Measurements from ENCODE around the gene FTO.
A peak's percentile ranks its signal among the peaks of the same experiment; 100 is the strongest.

GRCh38 chr16:54009464-54010176, 305.7 kb downstream of the FTO start:
- TF ChIP-seq POLR2AphosphoS5 (IDR thresholded peaks at IDR 0.05) (peak in 1 of 3 donors; percentile 35), POLR2A (IDR thresholded peaks at IDR 0.05) (no peak)
- TF ChIP-seq, protein P1, sequence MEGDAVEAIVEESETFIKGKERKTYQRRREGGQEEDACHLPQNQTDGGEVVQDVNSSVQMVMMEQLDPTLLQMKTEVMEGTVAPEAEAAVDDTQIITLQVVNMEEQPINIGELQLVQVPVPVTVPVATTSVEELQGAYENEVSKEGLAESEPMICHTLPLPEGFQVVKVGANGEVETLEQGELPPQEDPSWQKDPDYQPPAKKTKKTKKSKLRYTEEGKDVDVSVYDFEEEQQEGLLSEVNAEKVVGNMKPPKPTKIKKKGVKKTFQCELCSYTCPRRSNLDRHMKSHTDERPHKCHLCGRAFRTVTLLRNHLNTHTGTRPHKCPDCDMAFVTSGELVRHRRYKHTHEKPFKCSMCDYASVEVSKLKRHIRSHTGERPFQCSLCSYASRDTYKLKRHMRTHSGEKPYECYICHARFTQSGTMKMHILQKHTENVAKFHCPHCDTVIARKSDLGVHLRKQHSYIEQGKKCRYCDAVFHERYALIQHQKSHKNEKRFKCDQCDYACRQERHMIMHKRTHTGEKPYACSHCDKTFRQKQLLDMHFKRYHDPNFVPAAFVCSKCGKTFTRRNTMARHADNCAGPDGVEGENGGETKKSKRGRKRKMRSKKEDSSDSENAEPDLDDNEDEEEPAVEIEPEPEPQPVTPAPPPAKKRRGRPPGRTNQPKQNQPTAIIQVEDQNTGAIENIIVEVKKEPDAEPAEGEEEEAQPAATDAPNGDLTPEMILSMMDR (IDR thresholded peaks at IDR 0.05), result peak in 1 of 5 experiments; percentile 45
